Esophagus muscularis mucosa (tissue), 4 donors: ENCODE data around the gene BCL2L1. TPM values are rescaled to one million over a fixed set of nuclear protein-coding genes. Genes with fewer than 3 reads are reported as not detected.
A peak's percentile ranks its signal among the peaks of the same experiment; 100 is the strongest.

Source experiments
- DNase-seq: peaks from one replicate; pipeline ENCODE4 v3.0.0-alpha.2; 2017; ENCODE audit errors: extremely low spot score
- H3K27ac ChIP-seq, 4 donors: fragments of 200-600 bp; sonication (generic); replicated peaks in 1 of 4; 1 replicate in 3 of 4; 2 replicates in 1 of 4; pipeline ENCODE4 v1.5.1; 2016 to 2019; ENCODE audit warnings: mild to moderate bottlenecking in 1 of 4
- H3K27me3 ChIP-seq, 4 donors: fragments of 200-600 bp; sonication (generic); one replicate each; pipeline versions ENCODE4 v1.5.1 to v1.6.0; 2016 to 2019
- H3K36me3 ChIP-seq, 4 donors: fragments of 200-600 bp; sonication (generic); one replicate each; pipeline ENCODE4 v1.5.1; 2016 to 2019
- H3K4me1 ChIP-seq, 4 donors: fragments of 200-600 bp; sonication (generic); one replicate each; pipeline ENCODE4 v1.5.1; 2016 to 2019
- H3K4me3 ChIP-seq, 4 donors: fragments of 200-600 bp; sonication (generic); 1 replicate in 2 of 4; 2 replicates in 2 of 4; pipeline ENCODE4 v1.5.1; 2016 to 2019; ENCODE audit warnings: mild to moderate bottlenecking in 4 of 4, moderate library complexity in 1 of 4
- H3K9me3 ChIP-seq, 4 donors: fragments of 200-600 bp; sonication (generic); 1 replicate in 3 of 4; 2 replicates in 1 of 4; pipeline ENCODE4 v1.5.1; 2016 to 2019
- CTCF ChIP-seq, 3 experiments: fragments of 200-600 bp in 2 of 3; fragments of 450-650 bp in 1 of 3; sonication (generic) in 2 of 3; IDR thresholded peaks; one replicate each; pipeline ENCODE4 v1.5.1; 2017 to 2019; ENCODE audit warnings: antibody characterized with exemption in 3 of 3, mild to moderate bottlenecking in 2 of 3, moderate library complexity in 1 of 3
- EP300 ChIP-seq: sonication (generic); formaldehyde crosslinking; IDR thresholded peaks from one replicate; pipeline ENCODE4 v1.6.1; 2017; ENCODE audit warnings: antibody characterized with exemption
- POLR2A ChIP-seq: fragments of 450-650 bp; IDR thresholded peaks from one replicate; pipeline ENCODE4 v1.6.1; 2017; ENCODE audit warnings: antibody characterized with exemption, moderate library complexity, mild to moderate bottlenecking, low read depth
- POLR2AphosphoS5 ChIP-seq, 2 donors: sonication (generic); formaldehyde crosslinking; IDR thresholded peaks; one replicate each; pipeline ENCODE4 v1.6.1; 2017; ENCODE audit warnings: antibody characterized with exemption in 2 of 2
- WGBS: methylation state at CpG from one replicate; pipeline ENCODE4 v1.1.5; 2018; 5-methylcytosine and 5-hydroxymethylcytosine counted together
- intact Hi-C: fragments of 100-400 bp; cut with DNase I; formaldehyde crosslinking; loops from one replicate; pipeline ENCODE4 v1.15.1; 2023
- total RNA-seq, 4 donors: library from RNA; depleted of rRNA; stranded (reverse); fragments of >200 nt; gene quantifications; one replicate each; pipeline versions ENCODE4 v1.1.0 to v1.2.1, GENCODE V29; 2016

BCL2L1 gene
- total RNA-seq, 4 donors from 2014 or later: 94.3 to 181 (median 140) TPM

GRCh38 chr20:31675828-31676608, 46.6 kb downstream of the BCL2L1 start:
- TF ChIP-seq POLR2AphosphoS5 (IDR thresholded peaks at IDR 0.05) (no peak), CTCF (IDR thresholded peaks at IDR 0.05) (no peak), EP300 (no peak), POLR2A (no peak)
- Histone ChIP-seq H3K4me1 (peaks cover 93 to 99% (median 95%) of the 10 kb centered on the region in 4 donors), H3K36me3 (peaks cover 0 to 42% (median 26%) of the 10 kb centered on the region in 4 donors), H3K4me3 (peak overlapping the region in 1 of 4 donors; percentile 18), H3K27me3 (no peaks in the 10 kb centered on the region), H3K9me3 (no peaks in the 10 kb centered on the region), H3K27ac (peak overlapping the region; percentile 68 to 88 (median 82))
- intact Hi-C loops: no loop called here
- DNase-seq: no peak
- 70% methylated on average over 11 of the region's 11 CpGs for WGBS

GRCh38 chr20:31674895-31675827, 47.5 kb downstream of the BCL2L1 start:
- Histone ChIP-seq H3K4me3 (peak overlapping the region in 1 of 4 donors; percentile 18), H3K36me3 (peaks cover 0 to 33% (median 21%) of the 10 kb centered on the region in 4 donors), H3K27me3 (no peaks in the 10 kb centered on the region), H3K4me1 (peaks cover 94 to 99% (median 95%) of the 10 kb centered on the region in 4 donors), H3K27ac (peak overlapping the region; percentile 68 to 88 (median 82)), H3K9me3 (no peaks in the 10 kb centered on the region)
- intact Hi-C loops: loop anchor here (5.0 kb wide), 1 partner anchor 32 kb away; no protein-coding TSS in a partner anchor
- TF ChIP-seq EP300 (no peak), POLR2AphosphoS5 (IDR thresholded peaks at IDR 0.05) (peak; percentile 64 to 77)
- no peak for DNase-seq
- whole genome bisulfite sequencing: 66% methylated on average over 10 of the region's 10 CpGs

- Histone ChIP-seq H3K27me3 (no peaks in the 10 kb centered on the region), H3K4me3 (no peak overlapping the region), H3K27ac (peak overlapping the region; percentile 68 to 88 (median 82)), H3K4me1 (peaks cover 95 to 99% (median 97%) of the 10 kb centered on the region in 4 donors), H3K36me3 (peaks cover 0 to 22% (median 17%) of the 10 kb centered on the region in 4 donors), H3K9me3 (no peaks in the 10 kb centered on the region)
- WGBS: 68% methylated on average over 2 of the region's 2 CpGs
- intact Hi-C loops: loop anchor here (5.0 kb wide), 1 partner anchor 33 kb away; no protein-coding TSS in a partner anchor
- no peak for TF ChIP-seq POLR2AphosphoS5 (IDR thresholded peaks at IDR 0.05)
- TF ChIP-seq CTCF (IDR thresholded peaks at IDR 0.05): no peak
- no peak for TF ChIP-seq EP300
- no peak for DNase-seq
Measured at GRCh38 chr20:31673943-31674463, 48.7 kb downstream of the BCL2L1 start.

GRCh38 chr20:31673435-31673834, 49.2 kb downstream of the BCL2L1 start:
- H3K9me3 ChIP-seq: no peaks in the 10 kb centered on the region
- no peak for TF ChIP-seq EP300
- no peak for TF ChIP-seq POLR2A
- no peak for TF ChIP-seq POLR2AphosphoS5 (IDR thresholded peaks at IDR 0.05)
- no peak for TF ChIP-seq CTCF (IDR thresholded peaks at IDR 0.05)
- no peak overlapping the region for H3K4me3 ChIP-seq
- intact Hi-C loops: loop anchor here (5.0 kb wide), 1 partner anchor 34 kb away; no protein-coding TSS in a partner anchor
- peaks cover 0 to 19% (median 14%) of the 10 kb centered on the region in 4 donors for H3K36me3 ChIP-seq
- peaks cover 95 to 99% (median 97%) of the 10 kb centered on the region in 4 donors for H3K4me1 ChIP-seq
- peak overlapping the region; percentile 80 to 88 (median 86) for H3K27ac ChIP-seq
- no peak for DNase-seq
- no peaks in the 10 kb centered on the region for H3K27me3 ChIP-seq
